OCI-LY1 (cell line): ENCODE data around the gene CD58.

Source experiments
- H2AFZ ChIP-seq: fragments of 200-600 bp; sonication (generic), shearing (Covaris generic); 2 replicates; pipeline ENCODE4 v1.6.0; 2014; ENCODE audit warnings: antibody characterized with exemption, mild to moderate bottlenecking, low read length
- H3F3A ChIP-seq: fragments of 200-600 bp; sonication (generic), shearing (Covaris generic); 2 replicates; pipeline ENCODE4 v1.6.0; 2014; ENCODE audit warnings: mild to moderate bottlenecking, antibody characterized with exemption, low read length, moderate library complexity; ENCODE audit not compliant: insufficient read depth
- H3K27ac ChIP-seq: fragments of 200-600 bp; sonication (generic); 2 replicates; pipeline ENCODE4 v1.5.1; 2014; ENCODE audit warnings: low read length, mixed run types, mild to moderate bottlenecking, low read depth; ENCODE audit not compliant: poor library complexity, severe bottlenecking
- H3K27me3 ChIP-seq: fragments of 200-600 bp; sonication (generic); 2 replicates; pipeline ENCODE4 v1.6.0; 2014; ENCODE audit warnings: antibody characterized with exemption, mild to moderate bottlenecking, low read length, moderate library complexity; ENCODE audit not compliant: insufficient read depth
- H3K36me3 ChIP-seq: fragments of 200-600 bp; sonication (generic); 2 replicates; pipeline ENCODE4 v1.6.1; 2014; ENCODE audit warnings: mild to moderate bottlenecking, antibody characterized with exemption, low read length, moderate library complexity, mixed read lengths; ENCODE audit not compliant: insufficient read depth
- H3K4me1 ChIP-seq: fragments of 200-600 bp; sonication (generic); 2 replicates; pipeline ENCODE4 v1.5.1; 2014; ENCODE audit warnings: mild to moderate bottlenecking, low read length, moderate library complexity; ENCODE audit not compliant: insufficient read depth, severe bottlenecking
- H3K4me2 ChIP-seq: fragments of 200-600 bp; sonication (generic), shearing (Covaris generic); 2 replicates; pipeline ENCODE4 v1.6.1; 2014; ENCODE audit warnings: low read length
- H3K4me3 ChIP-seq: fragments of 200-600 bp; sonication (generic); 2 replicates; pipeline ENCODE4 v1.5.1; 2014; ENCODE audit warnings: low read length, low read depth, mild to moderate bottlenecking, mixed read lengths; ENCODE audit not compliant: poor library complexity, severe bottlenecking
- H3K79me2 ChIP-seq: fragments of 200-600 bp; shearing (Covaris generic); 2 replicates; pipeline ENCODE4 v1.6.1; 2016; ENCODE audit warnings: mixed run types, low read length, mixed read lengths; ENCODE audit not compliant: insufficient read depth
- H3K9ac ChIP-seq: fragments of 200-600 bp; sonication (generic), shearing (Covaris generic); 2 replicates; pipeline ENCODE4 v1.6.1; 2014; ENCODE audit warnings: mild to moderate bottlenecking, low read length, mixed read lengths
- H3K9me2 ChIP-seq: fragments of 200-600 bp; sonication (generic), shearing (Covaris generic); 2 replicates; pipeline ENCODE4 v1.6.1; 2014; ENCODE audit warnings: low read depth, mild to moderate bottlenecking, low read length, mixed read lengths
- H3K9me3 ChIP-seq: fragments of 200-600 bp; shearing (Covaris generic); 2 replicates; pipeline ENCODE4 v1.6.1; 2014; ENCODE audit warnings: low read length, mixed read lengths
- H4K20me1 ChIP-seq: fragments of 200-600 bp; sonication (generic), shearing (Covaris generic); 2 replicates; pipeline ENCODE4 v1.6.0; 2016; ENCODE audit warnings: mild to moderate bottlenecking, low read length; ENCODE audit not compliant: insufficient read depth
- EZH2 ChIP-seq: fragments of 200-600 bp; sonication (generic), shearing (Covaris generic); IDR thresholded peaks from 2 replicates; pipeline ENCODE4 v1.8.0; 2017; ENCODE audit warnings: borderline replicate concordance, mixed run types, mild to moderate bottlenecking, antibody characterized with exemption, low read length, moderate library complexity, mixed read lengths
- TF ChIP-seq, protein P1 (sequence below): fragments of 200-600 bp; sonication (generic), shearing (Covaris generic); IDR thresholded peaks from 2 replicates; pipeline ENCODE4 v1.5.1; 2017; ENCODE audit warnings: mild to moderate bottlenecking, antibody characterized with exemption, low read length, moderate library complexity, mixed read lengths

CD58 gene

DNA sequence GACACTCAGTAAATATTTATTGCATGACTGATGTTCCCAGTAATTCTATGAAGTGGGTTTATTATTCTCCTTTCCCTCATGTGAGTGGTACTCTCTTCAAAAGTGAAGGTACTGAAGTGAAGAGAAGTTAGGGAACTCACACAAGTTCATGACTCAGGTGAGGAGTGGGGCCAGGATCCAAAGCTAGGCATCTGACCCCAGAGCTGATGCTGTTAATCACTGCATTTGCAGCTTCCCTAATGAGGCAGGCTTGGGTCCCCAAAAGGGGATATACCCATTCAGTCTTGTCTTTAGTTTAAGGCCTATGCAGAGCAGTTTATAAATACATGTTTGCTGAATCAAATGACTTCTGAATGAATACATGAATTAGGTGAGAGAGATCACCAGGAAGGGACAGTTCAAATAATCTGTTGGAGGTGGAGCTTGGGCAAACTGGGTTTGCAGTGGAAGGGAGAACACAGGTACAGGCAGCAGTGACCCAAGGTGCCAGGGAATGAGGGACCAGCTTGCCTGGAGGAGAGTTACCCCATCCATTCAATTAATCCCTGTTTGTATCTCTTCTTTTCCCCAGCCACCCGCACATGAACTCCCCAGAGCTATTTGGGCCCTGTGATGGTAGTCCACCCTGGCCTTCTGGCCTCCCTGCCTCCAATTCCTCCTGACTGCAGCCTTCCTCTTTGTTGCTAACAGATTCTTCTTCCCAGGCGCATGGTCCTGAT is 2.0 kb downstream of the CD58 start:
- H2AFZ ChIP-seq, result no peak overlapping the region
- peaks cover 9% of the 10 kb centered on the region for H3K4me1 ChIP-seq
- H3K4me3 ChIP-seq, result no peak overlapping the region
- no peak overlapping the region for H3K4me2 ChIP-seq
- H3K79me2 ChIP-seq, result no peaks in the 10 kb centered on the region
- H3K9ac ChIP-seq, result no peak overlapping the region
- TF ChIP-seq, protein P1, sequence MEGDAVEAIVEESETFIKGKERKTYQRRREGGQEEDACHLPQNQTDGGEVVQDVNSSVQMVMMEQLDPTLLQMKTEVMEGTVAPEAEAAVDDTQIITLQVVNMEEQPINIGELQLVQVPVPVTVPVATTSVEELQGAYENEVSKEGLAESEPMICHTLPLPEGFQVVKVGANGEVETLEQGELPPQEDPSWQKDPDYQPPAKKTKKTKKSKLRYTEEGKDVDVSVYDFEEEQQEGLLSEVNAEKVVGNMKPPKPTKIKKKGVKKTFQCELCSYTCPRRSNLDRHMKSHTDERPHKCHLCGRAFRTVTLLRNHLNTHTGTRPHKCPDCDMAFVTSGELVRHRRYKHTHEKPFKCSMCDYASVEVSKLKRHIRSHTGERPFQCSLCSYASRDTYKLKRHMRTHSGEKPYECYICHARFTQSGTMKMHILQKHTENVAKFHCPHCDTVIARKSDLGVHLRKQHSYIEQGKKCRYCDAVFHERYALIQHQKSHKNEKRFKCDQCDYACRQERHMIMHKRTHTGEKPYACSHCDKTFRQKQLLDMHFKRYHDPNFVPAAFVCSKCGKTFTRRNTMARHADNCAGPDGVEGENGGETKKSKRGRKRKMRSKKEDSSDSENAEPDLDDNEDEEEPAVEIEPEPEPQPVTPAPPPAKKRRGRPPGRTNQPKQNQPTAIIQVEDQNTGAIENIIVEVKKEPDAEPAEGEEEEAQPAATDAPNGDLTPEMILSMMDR, result no peak
- TF ChIP-seq EZH2, result no peak
- H3K27me3 ChIP-seq, result peaks cover 3% of the 10 kb centered on the region; the same call in 1 of the 2 replicates
- no peaks in the 10 kb centered on the region for H3K9me3 ChIP-seq
- no peaks in the 10 kb centered on the region for H3K36me3 ChIP-seq
- H3K9me2 ChIP-seq, result no peaks in the 10 kb centered on the region
- no peak overlapping the region for H3K27ac ChIP-seq
- no peaks in the 10 kb centered on the region for H4K20me1 ChIP-seq
- H3F3A ChIP-seq, result no peaks in the 10 kb centered on the region

DNA sequence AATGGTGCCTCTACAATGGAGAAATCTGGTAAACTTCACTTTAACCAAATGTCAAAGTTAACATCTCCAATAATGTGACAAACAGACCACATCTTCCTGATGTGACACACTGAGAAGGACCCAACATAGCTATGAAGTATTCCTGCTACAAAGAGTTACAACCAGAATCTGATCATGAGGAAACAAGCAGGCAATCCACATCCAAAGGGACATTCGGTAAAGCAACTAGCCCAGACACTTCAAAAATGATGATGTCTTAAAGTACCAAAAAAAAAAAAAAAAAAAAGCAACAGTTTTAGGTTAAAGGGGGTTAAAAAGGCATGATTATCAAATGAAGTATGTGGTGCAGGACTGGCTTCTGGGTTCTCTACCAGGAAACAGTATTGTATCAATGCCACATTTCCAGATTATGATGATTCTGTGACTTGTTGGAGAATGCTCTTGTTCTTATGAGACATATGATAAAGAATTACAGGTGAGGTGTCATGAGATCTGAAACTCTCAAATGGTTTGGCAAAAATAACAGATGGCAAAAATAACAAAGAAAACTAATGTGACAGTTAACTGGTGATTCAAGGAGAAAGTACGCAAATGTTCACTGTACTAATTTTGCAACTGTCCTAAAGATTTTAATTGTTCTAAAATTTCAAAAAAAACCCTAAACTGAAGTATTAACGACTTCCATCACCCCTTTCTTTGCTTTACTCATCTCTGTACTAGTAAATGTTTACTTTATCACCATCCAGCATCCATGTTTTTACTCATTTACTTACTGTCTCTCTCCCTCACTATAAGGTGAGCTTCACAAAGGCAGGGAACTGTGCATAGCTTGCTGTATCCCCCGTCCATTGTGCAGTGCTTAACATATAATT is 2.8 kb downstream of the CD58 start:
- Histone ChIP-seq H3F3A (no peaks in the 10 kb centered on the region), H3K4me2 (no peak overlapping the region), H3K4me3 (no peak overlapping the region), H4K20me1 (no peaks in the 10 kb centered on the region), H3K9ac (no peak overlapping the region), H2AFZ (no peak overlapping the region), H3K4me1 (peaks cover 9% of the 10 kb centered on the region), H3K36me3 (no peaks in the 10 kb centered on the region), H3K27ac (no peak overlapping the region), H3K27me3 (peaks cover 3% of the 10 kb centered on the region; the same call in 1 of the 2 replicates), H3K9me3 (no peaks in the 10 kb centered on the region), H3K9me2 (no peaks in the 10 kb centered on the region), H3K79me2 (no peaks in the 10 kb centered on the region)
- no peak for TF ChIP-seq EZH2
- TF ChIP-seq, protein P1, result no peak

DNA sequence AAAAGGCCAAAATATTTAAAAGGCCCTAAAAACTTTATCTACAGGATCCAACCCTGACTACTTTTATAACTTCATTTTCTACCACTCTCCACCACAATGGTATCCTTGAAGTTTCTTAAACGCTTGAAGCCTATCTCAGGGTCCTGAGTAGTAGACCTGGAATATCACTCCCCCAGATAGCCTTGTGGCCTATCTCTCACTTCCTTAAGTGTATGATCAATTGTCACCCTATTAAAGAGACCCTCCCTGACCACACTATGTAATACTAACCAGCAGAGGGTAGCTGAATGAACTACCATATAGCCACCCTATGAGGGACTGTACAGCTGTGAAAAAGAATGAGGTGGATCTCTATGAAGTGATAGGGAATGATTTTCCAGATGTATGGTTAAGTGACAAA is 5.6 kb downstream of the CD58 start:
- TF ChIP-seq EZH2, result no peak
- TF ChIP-seq, protein P1, result no peak
- Histone ChIP-seq H4K20me1 (no peaks in the 10 kb centered on the region), H3F3A (no peaks in the 10 kb centered on the region), H3K9me2 (no peaks in the 10 kb centered on the region), H3K79me2 (no peaks in the 10 kb centered on the region), H3K27ac (no peak overlapping the region), H3K4me3 (no peak overlapping the region), H3K36me3 (no peaks in the 10 kb centered on the region), H3K9ac (no peak overlapping the region), H3K4me2 (no peak overlapping the region), H3K9me3 (no peaks in the 10 kb centered on the region), H3K27me3 (peaks cover 3% of the 10 kb centered on the region; the same call in 1 of the 2 replicates), H3K4me1 (peaks cover 4% of the 10 kb centered on the region), H2AFZ (no peak overlapping the region)
